ENCODE measurements around the gene MBD3.

MBD3 gene

GRCh38 chr19:1526979-1527649 is 65.6 kb downstream of the MBD3 start:
- TF ChIP-seq CTCF (IDR thresholded peaks at IDR 0.05) = no peak

- TF ChIP-seq CTCF (IDR thresholded peaks at IDR 0.05) = no peak
Observed at GRCh38 chr19:1526066-1526778, 66.4 kb downstream of the MBD3 start.

- TF ChIP-seq CTCF (IDR thresholded peaks at IDR 0.05) = no peak
Observed at GRCh38 chr19:1525343-1525742, 67.3 kb downstream of the MBD3 start.

- no peak for TF ChIP-seq CTCF (IDR thresholded peaks at IDR 0.05)
Observed at GRCh38 chr19:1524972-1525325, 67.7 kb downstream of the MBD3 start.

GRCh38 chr19:1524287-1524971 is 68.2 kb downstream of the MBD3 start:
- TF ChIP-seq CTCF (IDR thresholded peaks at IDR 0.05) = no peak
